ENCODE measurements around the gene SLC22A5. TPM values are rescaled to one million over a fixed set of nuclear protein-coding genes. Genes with fewer than 3 reads are reported as not detected.

The SLC22A5 gene
- total RNA-seq, 2 experiments from 2014 or later: 0.36 to 0.88 TPM

- no peak for DNase-seq (ENCODE audit: low spot score)
- peaks cover 9% of the 10 kb centered on the region; the same call in 1 of the 2 replicates for H3K9me3 ChIP-seq (ENCODE audit: low read length)
- BruUV-seq (replicated peaks): no TSS peak
- ChIA-PET CTCF (ENCODE audit: unreplicated experiment) (no interaction called here), POLR2A (no interaction called here)
- H3K36me3 ChIP-seq (ENCODE audit: insufficient read depth, low read length): no peaks in the 10 kb centered on the region
- TF ChIP-seq EZH2phosphoT487 (IDR thresholded peaks at IDR 0.05; ENCODE audit: borderline replicate concordance, low read depth, low read length): no peak
- no peak for TF ChIP-seq CTCF (conservative IDR thresholded peaks at IDR 0.05; ENCODE audit: low read length)
- peaks cover 84% of the 10 kb centered on the region for H3K4me1 ChIP-seq (ENCODE audit: insufficient read depth, low read length, poor library complexity, severe bottlenecking)
- H4K20me1 ChIP-seq (ENCODE audit: insufficient read depth, low read length): no peaks in the 10 kb centered on the region
- no peak overlapping the region for H3K4me3 ChIP-seq (ENCODE audit: low read depth, low read length, poor library complexity, severe bottlenecking)
- no peak overlapping the region for H2AFZ ChIP-seq (ENCODE audit: low read length)
- no peaks in the 10 kb centered on the region for H3K9me2 ChIP-seq (ENCODE audit: insufficient read depth, low read length)
- no peak overlapping the region for H3K4me2 ChIP-seq (ENCODE audit: low read length)
- peaks cover 5% of the 10 kb centered on the region; the same call in 1 of the 2 replicates for H3K79me2 ChIP-seq (ENCODE audit: insufficient read depth, low read depth, low read length)
- intact Hi-C loops (cut with micrococcal nuclease; ENCODE audit: unreplicated experiment): no loop called here
- H3K27ac ChIP-seq (ENCODE audit: low read depth, low read length, poor library complexity, severe bottlenecking): no peak overlapping the region
Observed at GRCh38 chr5:132417889-132418485, 48.5 kb downstream of the SLC22A5 start.

- Histone ChIP-seq H3K4me1 (ENCODE audit: insufficient read depth, low read length, poor library complexity, severe bottlenecking) (peaks cover 84% of the 10 kb centered on the region), H3K9me2 (ENCODE audit: insufficient read depth, low read length) (no peaks in the 10 kb centered on the region), H3K9me3 (ENCODE audit: low read length) (peaks cover under 1% of the 10 kb centered on the region; the same call in 1 of the 2 replicates), H3K79me2 (ENCODE audit: insufficient read depth, low read depth, low read length) (peaks cover 3% of the 10 kb centered on the region; the same call in 1 of the 2 replicates), H3K4me3 (ENCODE audit: low read depth, low read length, poor library complexity, severe bottlenecking) (no peak overlapping the region), H3K4me2 (ENCODE audit: low read length) (peak overlapping the region; percentile 82), H2AFZ (ENCODE audit: low read length) (peak overlapping the region; percentile 37; the same call in 1 of the 2 replicates), H3K36me3 (ENCODE audit: insufficient read depth, low read length) (no peaks in the 10 kb centered on the region), H4K20me1 (ENCODE audit: insufficient read depth, low read length) (no peaks in the 10 kb centered on the region), H3K27ac (ENCODE audit: low read depth, low read length, poor library complexity, severe bottlenecking) (peak overlapping the region; percentile 96)
- no TSS peak for BruUV-seq (replicated peaks)
- TF ChIP-seq EZH2phosphoT487 (IDR thresholded peaks at IDR 0.05; ENCODE audit: borderline replicate concordance, low read depth, low read length) (no peak), CTCF (conservative IDR thresholded peaks at IDR 0.05; ENCODE audit: low read length) (no peak)
- no peak for DNase-seq (ENCODE audit: low spot score)
- intact Hi-C loops (cut with micrococcal nuclease; ENCODE audit: unreplicated experiment): loop anchor here (1.0 kb wide), 4 partner anchors 48 to 82 kb away; partner anchors contain the start of gene IRF1
- POLR2A ChIA-PET: no interaction called here
- CTCF ChIA-PET (ENCODE audit: unreplicated experiment): interaction anchor here (1.0 kb wide), 1 partner anchor 12 kb away, joined by 3 read pairs; no protein-coding TSS in a partner anchor
Observed at GRCh38 chr5:132418881-132419280, 49.4 kb downstream of the SLC22A5 start.

Measured in OCI-LY7 (cell line).